HG03103 (cell line): Measurements from ENCODE around the gene ZP2.
"Not testable (repeated sequence)": the region's sequence is repeated elsewhere in the genome, so short reads cannot be mapped to it uniquely, and the experiment has no call there.

ENCODE experiments used
- ATAC-seq: cut with Tn5 transposase; IDR thresholded peaks from one replicate; pipeline ENCODE4 v1.9.1; 2021; ENCODE audit warnings: low read depth; ENCODE audit not compliant: unreplicated experiment

ZP2 gene

GRCh38 chr16:21211486-21211885, at the start of gene ZP2:
Gene ZP2, minus strand, starts transcription at chr16:21211574. Its CDS starts 27 bp downstream, at chr16:21211547.
- no peak for ATAC-seq

- ATAC-seq, result no peak
These were observed 45.9 kb upstream of the ZP2 start for GRCh38 chr16:21257284-21257683.

DNA sequence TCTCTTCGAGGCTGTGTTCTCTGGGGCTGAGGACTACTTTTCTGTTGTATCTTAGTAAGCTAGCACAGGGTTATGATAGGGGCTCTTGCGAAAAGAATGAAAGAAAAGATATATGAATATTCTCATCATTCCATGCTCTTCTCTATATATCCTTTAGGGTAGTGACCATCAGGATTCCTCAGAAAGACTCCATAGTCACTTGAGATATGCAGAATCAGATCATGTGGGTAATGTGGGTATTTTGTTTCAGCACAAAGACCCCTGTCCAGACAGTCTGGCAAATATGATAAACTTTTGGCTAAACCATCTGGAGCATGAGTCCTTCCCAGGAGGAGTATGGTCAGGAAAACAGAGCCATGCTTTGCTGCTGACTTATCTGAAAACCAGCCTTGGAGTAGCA, 45.3 kb upstream of the ZP2 start:
- no peak for ATAC-seq

- no peak for ATAC-seq
These were observed 42.1 kb upstream of the ZP2 start for GRCh38 chr16:21253470-21253869.

DNA sequence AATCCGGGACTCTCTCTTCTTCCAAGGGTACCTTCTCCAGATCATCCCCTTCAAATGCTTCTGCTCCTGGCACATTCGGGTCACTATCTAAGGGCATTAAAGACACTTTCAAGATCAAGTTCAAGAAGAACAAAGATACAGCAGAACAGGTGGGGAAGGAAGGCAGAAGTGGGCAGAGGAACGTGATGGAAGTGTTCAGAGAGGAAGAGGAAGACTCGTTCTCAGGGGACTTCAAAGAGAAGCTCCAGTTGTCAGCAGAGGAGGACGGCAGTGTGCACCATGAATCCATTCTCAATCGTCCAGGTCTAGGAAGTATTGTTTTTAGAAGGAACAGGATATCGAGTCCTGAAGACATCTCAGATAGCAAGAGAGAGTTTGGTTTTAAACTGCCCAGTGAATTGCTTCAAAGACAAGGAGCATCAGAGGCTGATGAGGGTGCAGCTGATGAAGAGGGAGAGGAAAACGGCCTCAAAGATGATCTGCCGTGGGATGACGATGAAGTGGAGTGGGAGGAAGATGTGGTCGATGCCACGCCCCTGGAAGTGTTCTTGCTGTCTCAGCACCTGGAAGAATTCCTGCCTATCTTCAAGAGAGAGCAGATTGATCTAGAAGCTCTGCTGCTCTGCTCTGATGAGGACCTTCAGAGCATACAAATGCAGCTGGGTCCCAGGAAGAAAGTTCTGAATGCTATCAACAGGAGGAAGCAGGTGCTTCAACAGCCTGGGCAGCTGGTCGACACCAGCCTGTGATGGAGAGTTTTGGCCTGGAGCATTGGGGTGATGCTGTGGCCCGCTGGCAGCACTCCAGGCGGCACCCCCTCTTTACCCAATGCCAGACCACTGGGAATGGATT, 38.9 kb upstream of the ZP2 start:
- ATAC-seq, result no peak

DNA sequence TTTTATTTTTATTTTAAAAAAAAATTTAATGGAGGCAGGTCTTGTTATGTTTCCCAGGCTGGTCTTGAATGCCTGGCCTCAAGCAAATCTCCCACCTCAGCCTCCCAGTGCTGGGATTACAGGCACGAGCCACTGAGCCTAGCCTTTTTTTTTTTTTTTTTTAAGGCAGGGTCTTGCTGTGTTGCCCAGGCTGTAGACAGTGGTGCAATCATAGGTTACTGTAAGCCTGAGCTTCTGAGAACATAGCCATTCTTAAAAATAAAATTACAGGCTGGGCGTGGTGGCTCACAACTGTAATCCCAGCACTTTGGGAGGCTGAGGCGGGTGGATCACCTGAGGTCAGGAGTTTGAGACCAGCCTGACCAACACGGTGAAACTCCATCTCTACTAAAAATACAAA, 36.8 kb upstream of the ZP2 start:
- not testable (repeated sequence) for ATAC-seq

- ATAC-seq, result no peak
These were observed 33.3 kb upstream of the ZP2 start for GRCh38 chr16:21244518-21245215.

DNA sequence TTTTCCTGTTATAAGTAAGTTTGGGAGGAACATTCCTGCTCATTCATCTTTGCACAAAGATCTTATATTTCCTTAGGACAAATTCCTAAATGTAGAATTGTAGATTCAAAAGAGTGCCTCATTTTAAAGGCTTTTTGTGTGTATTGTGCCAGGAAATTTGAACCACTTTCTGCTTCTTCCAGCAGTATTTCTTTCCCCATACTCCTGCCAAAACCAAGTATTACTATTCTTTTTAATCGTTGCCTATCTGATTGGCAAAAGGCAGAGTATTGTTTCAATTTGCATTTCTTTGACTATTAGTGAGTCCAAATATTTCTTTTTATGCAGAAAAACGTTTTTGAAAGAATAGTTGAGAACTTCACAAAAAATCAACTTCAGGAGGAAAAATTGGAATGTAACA, 31.4 kb upstream of the ZP2 start:
- ATAC-seq, result no peak

GRCh38 chr16:21239646-21240045, 28.3 kb upstream of the ZP2 start:
- no peak for ATAC-seq

- ATAC-seq, result no peak
These were observed 25.5 kb upstream of the ZP2 start for GRCh38 chr16:21236831-21237230.

- no peak for ATAC-seq
These were observed 23.8 kb upstream of the ZP2 start for GRCh38 chr16:21235199-21235585.

- ATAC-seq, result no peak
These were observed 22.3 kb upstream of the ZP2 start, which contains the start of gene ANKS4B for GRCh38 chr16:21233521-21234150. Gene ANKS4B, plus strand, starts transcription at chr16:21233699. Its CDS starts 39 bp downstream, at chr16:21233738.

DNA sequence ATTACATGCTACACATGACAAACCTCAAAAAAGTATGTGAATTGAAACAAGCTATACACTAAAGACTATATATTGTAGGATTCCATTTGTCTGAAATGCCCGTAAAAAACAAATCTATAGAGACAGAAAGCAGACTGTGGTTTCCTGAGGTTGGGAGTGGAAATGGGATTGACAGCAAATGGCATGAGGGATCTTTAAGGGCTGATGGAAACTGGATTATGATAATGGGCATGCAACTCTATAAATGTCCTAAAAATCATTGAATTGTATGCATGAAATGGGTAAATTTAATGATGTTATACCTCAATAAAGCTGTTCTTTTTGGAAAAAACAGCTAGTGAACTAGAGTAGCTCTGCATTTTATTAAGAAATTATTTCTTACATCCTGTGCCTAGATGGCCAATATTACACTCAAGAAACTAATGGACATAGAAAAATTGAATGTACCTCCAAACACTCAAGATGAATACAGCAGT, 21.7 kb upstream of the ZP2 start:
- ATAC-seq, result no peak

DNA sequence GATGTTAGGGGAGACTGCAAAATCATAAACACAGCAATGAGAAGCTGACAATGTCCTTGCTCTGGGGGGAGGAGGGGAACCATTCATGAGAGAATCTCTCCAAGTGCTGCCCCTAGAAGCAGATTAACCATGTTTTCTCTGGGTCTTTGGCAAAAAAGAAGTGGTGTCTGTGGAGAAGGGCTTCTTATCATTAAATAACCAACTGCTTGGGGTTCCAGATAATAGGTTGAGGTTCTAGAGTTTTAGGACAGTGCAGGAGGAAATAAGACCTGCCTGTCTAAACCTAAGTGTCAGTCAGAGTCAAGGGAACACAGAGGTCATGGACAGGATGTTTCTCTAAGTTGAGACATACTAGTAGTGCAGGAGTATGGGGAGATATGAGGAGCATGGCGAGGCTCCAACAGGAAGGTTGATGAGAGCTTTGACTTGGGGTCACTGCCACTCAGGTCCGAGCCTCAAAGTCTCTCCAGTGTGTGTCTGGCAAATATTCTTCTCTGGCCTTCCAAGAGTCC, 17.0 kb upstream of the ZP2 start:
- no peak for ATAC-seq

GRCh38 chr16:21227866-21228265, 16.5 kb upstream of the ZP2 start:
- ATAC-seq, result no peak

- no peak for ATAC-seq
These were observed 15.4 kb upstream of the ZP2 start for GRCh38 chr16:21226749-21227148.

GRCh38 chr16:21224800-21225199, 13.4 kb upstream of the ZP2 start:
- no peak for ATAC-seq

- no peak for ATAC-seq
These were observed 12.4 kb upstream of the ZP2 start for GRCh38 chr16:21223787-21224186.

DNA sequence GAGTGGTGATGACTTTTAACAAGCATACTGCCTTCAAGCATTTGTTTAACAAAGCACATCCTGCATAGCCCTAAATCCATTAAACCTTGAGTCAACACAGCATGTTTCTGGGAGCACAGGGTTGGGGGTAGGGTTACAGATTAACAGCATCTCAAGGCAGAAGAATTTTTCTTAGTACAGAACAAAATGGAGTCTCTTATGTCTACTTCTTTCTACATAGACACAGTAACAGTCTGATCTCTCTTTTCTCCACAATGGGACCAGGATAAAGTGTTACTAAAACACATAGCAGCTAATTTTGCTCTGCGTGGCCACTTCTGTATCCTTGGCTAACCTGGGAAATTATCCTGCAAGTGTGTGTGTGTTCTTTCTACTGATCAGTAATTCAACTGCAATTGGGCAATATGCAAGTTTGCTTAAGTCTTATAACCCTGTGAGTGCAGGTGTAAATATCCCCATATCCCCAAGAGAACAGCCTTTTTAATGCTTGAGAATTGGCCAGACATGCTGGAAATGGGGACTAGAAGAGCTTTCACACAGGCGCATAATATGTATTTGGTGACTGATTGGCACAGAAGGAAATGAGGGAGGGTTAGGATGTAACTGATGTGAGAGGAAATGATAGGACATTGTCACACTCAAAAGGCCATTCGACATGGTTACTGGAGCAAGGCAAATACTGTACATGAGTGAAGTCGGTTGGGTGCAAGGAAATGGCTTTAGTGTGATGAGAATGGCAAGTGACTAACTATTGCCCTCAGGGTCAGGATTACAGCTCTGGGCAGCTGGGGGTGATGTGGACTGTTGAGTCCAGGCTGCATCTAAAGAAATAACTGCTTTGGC, 11.3 kb upstream of the ZP2 start:
- ATAC-seq, result no peak

DNA sequence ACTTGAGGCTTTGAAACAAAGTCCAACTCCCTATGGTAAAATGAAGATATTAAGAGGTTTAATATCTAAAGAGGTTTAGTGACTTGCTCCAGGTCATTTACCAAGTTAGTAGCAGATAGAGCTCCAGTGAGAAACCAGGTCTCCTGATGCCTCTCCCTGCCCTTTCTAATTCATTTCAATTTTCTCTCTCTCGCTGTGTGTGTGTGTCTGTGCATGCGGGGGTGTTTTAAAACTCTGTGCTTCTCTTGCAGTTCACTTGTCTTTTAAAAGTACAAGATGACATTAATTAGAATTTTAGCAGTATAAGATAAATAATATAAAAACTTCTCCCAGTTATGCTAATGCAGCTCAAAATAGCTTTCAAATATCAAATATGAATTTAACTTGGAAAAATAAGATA, 8.2 kb upstream of the ZP2 start:
- ATAC-seq, result no peak
